ENCODE results near the gene FADS6.

FADS6 gene, protein sequence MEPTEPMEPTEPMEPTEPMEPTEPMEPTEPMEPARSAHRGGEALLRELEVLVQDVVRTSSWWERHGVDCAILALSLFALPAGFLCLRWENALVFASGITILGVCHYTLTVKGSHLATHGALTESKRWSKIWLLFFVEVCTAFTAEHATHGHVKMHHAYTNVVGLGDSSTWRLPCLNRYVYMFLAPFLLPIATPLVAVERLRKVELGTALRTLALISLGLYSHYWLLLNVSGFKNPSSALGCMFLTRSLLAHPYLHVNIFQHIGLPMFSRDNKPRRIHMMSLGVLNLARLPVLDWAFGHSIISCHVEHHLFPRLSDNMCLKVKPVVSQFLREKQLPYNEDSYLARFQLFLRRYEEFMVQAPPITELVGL

DNA sequence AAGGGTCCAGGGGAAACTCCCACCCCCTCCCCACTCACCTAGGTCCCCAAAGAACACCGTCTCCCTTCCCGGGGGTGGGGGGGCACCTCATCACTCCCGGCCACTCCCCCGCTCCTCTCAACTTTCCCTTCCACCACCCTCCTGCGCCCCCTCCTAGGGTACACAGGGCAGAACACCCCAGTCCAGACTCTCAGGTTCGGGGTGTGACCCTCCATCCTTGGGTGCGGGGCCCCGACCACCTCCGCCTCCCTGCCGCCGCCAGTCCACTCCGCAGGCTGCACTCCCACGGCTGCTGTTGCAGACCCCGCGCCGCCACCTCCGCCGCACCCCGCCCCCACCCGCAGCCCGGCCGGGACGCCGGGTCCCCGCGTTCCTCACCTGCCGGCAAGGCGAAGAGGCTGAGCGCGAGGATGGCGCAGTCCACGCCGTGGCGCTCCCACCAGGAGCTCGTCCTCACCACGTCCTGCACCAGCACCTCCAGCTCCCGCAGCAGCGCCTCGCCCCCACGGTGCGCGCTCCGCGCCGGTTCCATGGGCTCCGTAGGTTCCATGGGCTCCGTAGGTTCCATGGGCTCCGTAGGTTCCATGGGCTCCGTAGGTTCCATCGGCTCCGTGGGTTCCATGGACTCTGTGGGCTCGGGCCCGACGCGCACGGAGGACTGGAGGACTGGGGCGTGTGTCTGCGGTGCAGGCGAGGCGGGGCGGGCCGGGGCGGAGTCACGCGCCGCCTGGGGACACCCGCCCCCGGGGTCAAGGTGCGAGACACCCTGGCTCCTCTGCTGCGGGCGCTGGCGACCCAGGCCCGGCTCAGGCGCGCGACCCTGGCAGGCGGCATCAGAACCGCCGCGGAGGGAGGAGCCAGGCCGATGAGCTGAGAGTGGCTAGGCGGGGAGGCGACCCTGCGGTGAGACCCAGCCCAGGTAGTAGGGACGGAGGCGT lies at the start of gene FADS6:
TSS of gene FADS6 (minus strand) at position 660 of the 938 bp plus-strand sequence. CDS start at position 622, 38 bp downstream.
- DNase-seq (ENCODE audit: low read depth in 2 of 2), result no peak

- no peak for DNase-seq (ENCODE audit: low read depth in 2 of 2)
These were observed 47.8 kb upstream of the FADS6 start for GRCh38 chr17:74941128-74941725.

- no peak for DNase-seq (ENCODE audit: low read depth in 2 of 2)
These were observed 46.1 kb upstream of the FADS6 start for GRCh38 chr17:74939534-74939933.

DNA sequence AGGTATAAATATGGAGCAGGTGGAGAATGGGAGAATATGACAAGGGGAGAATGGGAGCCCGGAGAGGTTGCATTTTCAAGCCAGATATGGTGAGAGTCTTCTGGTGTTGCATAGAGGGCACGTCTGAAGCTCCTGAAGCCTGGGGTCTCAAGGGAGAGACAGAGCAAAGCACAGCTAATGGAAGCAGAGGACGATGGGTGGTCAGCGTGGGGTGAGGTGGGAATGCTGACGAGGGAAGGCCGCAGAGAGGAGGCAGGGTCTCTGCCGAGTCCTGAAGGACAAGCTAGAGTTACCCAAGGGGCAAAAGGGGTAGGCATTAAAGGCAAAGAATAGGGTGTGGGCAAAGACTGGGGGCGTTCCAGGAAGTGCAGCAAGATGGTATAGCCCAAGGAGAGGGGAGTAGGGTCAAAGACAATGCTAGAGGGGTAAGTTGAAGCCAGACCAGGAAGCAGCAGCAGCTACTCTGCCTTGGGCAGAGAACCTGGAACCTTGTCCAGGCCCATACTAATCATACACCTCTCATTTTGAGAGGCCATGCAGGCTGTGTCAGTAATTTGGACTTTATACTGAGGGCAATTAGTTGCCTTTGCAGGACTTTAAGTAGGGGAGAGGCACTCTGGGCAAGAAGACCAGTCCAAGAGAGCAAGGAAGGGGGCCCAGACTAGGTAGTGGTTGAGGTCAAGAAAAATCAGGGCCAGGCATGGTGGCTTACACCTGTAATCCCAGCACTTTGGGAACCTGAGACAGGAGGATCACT lies 44.9 kb upstream of the FADS6 start:
- DNase-seq (ENCODE audit: low read depth in 2 of 2), result no peak

- DNase-seq (ENCODE audit: low read depth in 2 of 2), result no peak
These were observed 43.9 kb upstream of the FADS6 start for GRCh38 chr17:74937064-74938051.

- no peak for DNase-seq (ENCODE audit: low read depth in 2 of 2)
These were observed 43.0 kb upstream of the FADS6 start for GRCh38 chr17:74936470-74936799.

- no peak for DNase-seq (ENCODE audit: low read depth in 2 of 2)
These were observed 42.4 kb upstream of the FADS6 start, which contains the start of gene OTOP3 for GRCh38 chr17:74935585-74936469. OTOP3 (plus strand) TSS chr17:74935898; CDS start chr17:74935922, 24 bp downstream.

DNA sequence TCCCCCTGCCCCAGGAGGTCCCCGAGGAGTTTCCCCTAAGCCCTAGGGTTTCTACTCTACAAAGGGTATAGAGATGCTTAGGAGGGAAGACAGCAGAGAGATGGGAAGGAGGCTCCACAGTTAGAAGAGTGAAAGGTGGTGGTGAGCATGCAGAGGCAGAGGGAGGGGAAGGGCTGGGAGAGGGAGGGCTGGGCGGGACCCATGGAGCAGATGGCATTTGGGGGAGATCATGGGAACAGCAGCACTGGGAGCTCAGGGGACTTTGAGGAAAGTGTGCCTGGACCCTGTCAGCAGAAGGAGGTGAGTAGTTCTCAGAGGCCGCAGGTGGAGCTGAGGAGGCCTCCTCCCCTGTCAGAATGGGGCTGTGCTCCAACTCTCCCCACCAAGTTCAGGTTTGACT lies 41.6 kb upstream of the FADS6 start:
- no peak for DNase-seq (ENCODE audit: low read depth in 2 of 2)

- no peak for DNase-seq (ENCODE audit: low read depth in 2 of 2)
These were observed 37.2 kb upstream of the FADS6 start for GRCh38 chr17:74930535-74931036.

- DNase-seq (ENCODE audit: low read depth in 2 of 2), result no peak
These were observed 35.4 kb upstream of the FADS6 start for GRCh38 chr17:74928786-74929185.

DNA sequence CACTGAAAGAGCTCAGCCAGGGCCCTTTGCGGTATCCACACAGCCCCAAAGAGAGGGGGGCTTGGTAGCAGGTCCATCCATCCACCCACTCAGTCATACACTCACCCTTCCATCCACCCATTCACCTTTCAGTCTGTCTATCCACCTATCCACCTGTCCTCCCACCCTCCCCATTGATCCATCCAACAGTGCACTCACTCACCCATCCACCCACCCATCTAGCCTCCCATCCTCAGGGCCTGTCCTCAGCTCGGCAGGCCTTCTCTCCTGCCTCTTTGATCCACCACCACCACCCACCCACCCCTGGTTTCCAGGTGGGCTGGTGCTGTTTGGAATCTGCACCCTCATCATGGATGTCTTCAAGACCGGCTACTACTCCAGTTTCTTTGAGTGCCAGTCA lies 31.8 kb upstream of the FADS6 start:
- no peak for DNase-seq (ENCODE audit: low read depth in 2 of 2)

DNA sequence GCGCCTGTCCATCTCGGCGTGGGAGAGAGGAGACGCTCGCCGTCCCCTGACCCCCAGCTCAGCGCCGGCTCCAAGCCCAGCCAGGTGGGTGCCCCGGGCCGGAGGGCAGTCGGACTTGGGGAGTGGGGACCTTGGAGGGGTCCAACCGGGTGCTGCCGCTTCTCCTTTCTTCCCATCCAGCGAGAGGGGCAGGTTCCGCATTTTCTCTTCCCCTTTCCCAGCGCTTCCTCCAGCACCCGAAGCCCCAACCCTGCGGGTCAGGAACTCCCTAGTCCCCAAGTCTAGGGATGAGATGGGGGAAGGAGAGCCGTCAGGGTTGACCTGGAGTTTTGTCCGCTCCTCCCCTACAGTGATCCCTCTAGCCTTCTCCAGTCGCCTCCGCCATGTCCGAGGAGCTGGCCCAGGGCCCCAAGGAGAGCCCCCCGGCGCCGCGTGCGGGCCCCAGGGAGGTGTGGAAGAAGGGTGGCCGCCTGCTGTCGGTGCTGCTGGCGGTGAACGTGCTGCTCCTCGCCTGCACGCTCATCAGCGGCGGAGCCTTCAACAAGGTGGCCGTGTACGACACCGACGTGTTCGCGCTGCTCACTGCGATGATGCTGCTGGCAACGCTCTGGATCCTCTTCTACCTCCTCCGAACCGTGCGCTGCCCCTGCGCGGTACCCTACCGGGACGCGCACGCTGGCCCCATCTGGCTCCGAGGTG lies 31.0 kb upstream of the FADS6 start, which contains the start of gene OTOP2:
TSS of gene OTOP2 (plus strand) at position 24 of the 699 bp plus-strand sequence. CDS start at position 384, 360 bp downstream.
- no peak for DNase-seq (ENCODE audit: low read depth in 2 of 2)

GRCh38 chr17:74923538-74924249 lies 30.3 kb upstream of the FADS6 start:
- DNase-seq (ENCODE audit: low read depth in 2 of 2), result peak; percentile 45 to 54

DNA sequence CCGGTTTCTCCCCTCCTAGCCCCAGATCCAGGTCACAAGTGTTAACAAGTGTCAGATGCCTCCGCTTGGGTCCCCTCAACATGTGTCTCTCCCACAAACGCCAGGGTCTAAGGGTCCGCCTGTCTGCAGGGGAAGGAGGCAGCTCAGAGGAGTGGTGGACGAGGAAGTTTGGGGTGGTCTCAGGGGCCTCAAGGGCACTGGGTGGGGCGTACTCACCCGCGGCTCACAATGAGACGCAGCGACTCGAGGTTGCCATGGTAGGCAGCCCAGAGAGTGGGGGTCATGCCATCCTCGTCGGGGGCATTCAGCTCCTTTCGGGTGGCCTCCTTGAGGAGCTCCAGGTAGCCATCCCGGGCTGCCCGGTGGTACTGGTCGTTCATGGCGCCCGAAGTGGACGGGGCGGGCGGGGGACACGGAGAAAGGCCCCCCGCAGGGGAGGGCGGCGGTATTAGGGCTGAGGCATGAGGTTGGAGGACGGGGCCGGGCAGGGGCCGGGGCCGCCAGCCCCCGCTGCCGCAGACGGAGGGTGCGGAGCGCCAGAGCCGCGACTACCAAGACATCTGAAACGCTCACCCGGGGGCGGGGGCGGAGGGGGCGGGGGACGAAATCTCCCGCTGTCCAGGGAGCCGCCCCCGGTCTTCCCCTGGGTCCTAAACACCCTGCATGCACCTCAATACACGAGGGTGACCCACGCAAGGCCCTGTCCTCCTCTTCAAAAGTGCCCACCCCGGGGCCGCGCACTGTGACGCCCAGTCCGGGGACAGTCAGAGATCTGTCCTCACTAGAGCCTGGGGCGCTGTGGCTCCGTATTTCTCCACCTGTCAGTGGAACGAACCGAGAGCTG lies 29.5 kb upstream of the FADS6 start, which contains the start of gene USH1G:
TSS of gene USH1G (minus strand) at position 562 of the 844 bp plus-strand sequence. CDS start at position 380, 182 bp downstream.
- DNase-seq (ENCODE audit: low read depth in 2 of 2), result no peak

- DNase-seq (ENCODE audit: low read depth in 2 of 2), result no peak
These were observed 28.7 kb upstream of the FADS6 start for GRCh38 chr17:74922172-74922571.

DNA sequence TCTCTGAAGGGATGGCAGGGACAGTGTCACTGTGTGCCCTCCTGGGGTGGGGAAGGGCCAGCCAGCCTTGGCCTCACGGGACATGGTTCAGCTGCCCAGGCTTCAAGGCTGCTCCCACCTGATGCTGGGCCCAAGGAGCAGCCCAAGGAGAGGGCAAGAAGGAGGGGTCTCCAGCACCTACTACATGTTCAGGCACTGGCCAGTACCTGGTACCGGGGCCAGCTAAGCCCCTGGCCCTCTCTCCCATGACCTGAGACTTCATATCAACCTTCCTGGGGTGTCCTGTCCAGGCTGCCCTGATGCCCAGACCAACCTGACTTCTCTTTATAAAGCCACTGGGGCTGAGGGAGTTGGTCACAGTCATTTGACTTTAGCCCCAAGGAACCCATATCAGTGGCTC lies 28.3 kb upstream of the FADS6 start:
- no peak for DNase-seq (ENCODE audit: low read depth in 2 of 2)
